Smooth muscle cell (in vitro differentiated cells): ENCODE data around the gene FRMD4A. TPM values are rescaled to one million over a fixed set of nuclear protein-coding genes. Genes with fewer than 3 reads are reported as not detected.

Source experiments
- DNase-seq: peaks from one replicate; lab custom pipeline; 2025; ENCODE audit not compliant: unreplicated experiment; lab: John Stamatoyannopoulos, UW
- H2AFZ ChIP-seq: fragments of 200-600 bp; sonication (generic); 2 replicates; pipeline ENCODE4 v1.6.0; 2016; ENCODE audit warnings: antibody characterized with exemption, low read depth, mild to moderate bottlenecking
- H3F3A ChIP-seq: fragments of 200-600 bp; sonication (generic); 2 replicates; pipeline ENCODE4 v1.6.0; 2017; ENCODE audit warnings: antibody characterized with exemption, low read depth
- H3K27ac ChIP-seq: fragments of 200-600 bp; sonication (generic); 2 replicates; pipeline ENCODE4 v1.5.1; 2016; ENCODE audit warnings: low read depth, mild to moderate bottlenecking
- H3K27me3 ChIP-seq: fragments of 200-600 bp; sonication (generic); 2 replicates; pipeline ENCODE4 v1.6.1; 2016; ENCODE audit warnings: low read depth, mild to moderate bottlenecking
- H3K36me3 ChIP-seq: fragments of 200-600 bp; sonication (generic); 2 replicates; pipeline ENCODE4 v1.5.1; 2016; ENCODE audit warnings: low read depth
- H3K4me1 ChIP-seq: fragments of 200-600 bp; sonication (generic); 2 replicates; pipeline ENCODE4 v1.5.1; 2016; ENCODE audit warnings: low read depth
- H3K4me2 ChIP-seq: fragments of 200-600 bp; sonication (generic); 2 replicates; pipeline ENCODE4 v1.6.0; 2016; ENCODE audit warnings: mild to moderate bottlenecking
- H3K4me3 ChIP-seq: fragments of 200-600 bp; sonication (generic); 2 replicates; pipeline ENCODE4 v1.5.1; 2016; ENCODE audit warnings: mild to moderate bottlenecking
- H3K79me2 ChIP-seq: fragments of 200-600 bp; sonication (generic); 2 replicates; pipeline ENCODE4 v1.6.0; 2016; ENCODE audit warnings: low read depth, mild to moderate bottlenecking
- H3K9ac ChIP-seq: fragments of 200-600 bp; sonication (generic); 2 replicates; pipeline ENCODE4 v1.6.0; 2016; ENCODE audit warnings: low read depth
- H3K9me3 ChIP-seq: fragments of 200-600 bp; sonication (generic); replicated peaks from 2 replicates; pipeline ENCODE4 v1.5.1; 2016; ENCODE audit warnings: low read depth
- H4K20me1 ChIP-seq: fragments of 200-600 bp; sonication (generic); 2 replicates; pipeline ENCODE4 v1.6.0; 2016; ENCODE audit warnings: low read depth
- CTCF ChIP-seq: fragments of 200-600 bp; sonication (generic); IDR thresholded peaks from 2 replicates; pipeline ENCODE4 v1.5.1; 2017; ENCODE audit warnings: borderline replicate concordance, mild to moderate bottlenecking, antibody characterized with exemption; ENCODE audit not compliant: insufficient read depth, poor library complexity, severe bottlenecking
- WGBS: methylation state at CpG from one replicate; pipeline ENCODE4 v1.1.7; 2016; ENCODE audit warnings: low lambda C conversion rate; 5-methylcytosine and 5-hydroxymethylcytosine counted together
- polyA plus RNA-seq: library from polyadenylated mRNA; unstranded; fragments of >200 nt; fragmentation: Nextera tagmentation; extraction: Ambion mirVana; gene quantifications from 2 replicates; pipeline ENCODE4 v1.2.1, GENCODE V29; 2016
- total RNA-seq: library from RNA; depleted of rRNA; stranded (reverse); fragments of >200 nt; gene quantifications from 2 replicates; pipeline ENCODE4 v1.2.3, GENCODE V29; 2014

Gene FRMD4A
- total and polyA plus RNA-seq, 2 experiments from 2014 or later: 3.0 to 5.4 TPM

GRCh38 chr10:13654118-13654830 lies 676.5 kb downstream of the FRMD4A start:
- H4K20me1 ChIP-seq: peaks cover 3% of the 10 kb centered on the region
- 95% methylated on average over 8 of the region's 8 CpGs for WGBS
- no peak for TF ChIP-seq CTCF

GRCh38 chr10:13652860-13653259 lies 677.9 kb downstream of the FRMD4A start:
- Histone ChIP-seq H3K27me3 (no peaks in the 10 kb centered on the region), H3K9ac (no peak overlapping the region), H3K4me1 (no peaks in the 10 kb centered on the region), H3K4me2 (no peak overlapping the region), H3K9me3 (no peaks in the 10 kb centered on the region), H3K4me3 (no peak overlapping the region), H3F3A (no peaks in the 10 kb centered on the region), H4K20me1 (peaks cover 3% of the 10 kb centered on the region), H3K36me3 (no peaks in the 10 kb centered on the region), H3K27ac (no peak overlapping the region), H3K79me2 (no peaks in the 10 kb centered on the region), H2AFZ (no peak overlapping the region)
- WGBS: 88% methylated on average over 6 of the region's 6 CpGs
- DNase-seq: no peak
- no peak for TF ChIP-seq CTCF

More at GRCh38 chr10:13654118-13654830, 676.5 kb downstream of the FRMD4A start:
- no peaks in the 10 kb centered on the region for H3K36me3 ChIP-seq
- H3K9ac ChIP-seq: no peak overlapping the region
- H3K27ac ChIP-seq: no peak overlapping the region
- H3K4me3 ChIP-seq: no peak overlapping the region
- DNase-seq: no peak
- no peaks in the 10 kb centered on the region for H3F3A ChIP-seq
- no peak overlapping the region for H2AFZ ChIP-seq
- H3K4me1 ChIP-seq: no peaks in the 10 kb centered on the region
- no peaks in the 10 kb centered on the region for H3K79me2 ChIP-seq
- no peaks in the 10 kb centered on the region for H3K9me3 ChIP-seq
- H3K27me3 ChIP-seq: no peaks in the 10 kb centered on the region
- no peak overlapping the region for H3K4me2 ChIP-seq

GRCh38 chr10:13651969-13652720 lies 678.6 kb downstream of the FRMD4A start:
- Histone ChIP-seq H3K79me2 (no peaks in the 10 kb centered on the region), H3K4me1 (no peaks in the 10 kb centered on the region), H4K20me1 (peaks cover 3% of the 10 kb centered on the region), H3K9me3 (no peaks in the 10 kb centered on the region), H3K4me3 (no peak overlapping the region), H2AFZ (no peak overlapping the region), H3F3A (no peaks in the 10 kb centered on the region), H3K27ac (no peak overlapping the region), H3K9ac (no peak overlapping the region), H3K4me2 (no peak overlapping the region), H3K36me3 (no peaks in the 10 kb centered on the region), H3K27me3 (no peaks in the 10 kb centered on the region)
- WGBS: 97% methylated on average over 5 of the region's 5 CpGs
- no peak for DNase-seq
- no peak for TF ChIP-seq CTCF
